Measurements from ENCODE around the gene RNF148.

RNF148 gene

GRCh38 chr7:122702872-122703510 lies at the start of gene RNF148:
Gene RNF148, minus strand, starts transcription at chr7:122702922. Its CDS starts 172 bp downstream, at chr7:122702750.
- Histone ChIP-seq H3K36me3 (ENCODE audit: insufficient read depth, low read length) (no peaks in the 10 kb centered on the region), H2AFZ (ENCODE audit: low read length) (no peak within 1 kb of the TSS), H3K4me1 (ENCODE audit: insufficient read depth, low read length, severe bottlenecking) (no peaks in the 10 kb centered on the region), H3K4me3 (ENCODE audit: low read depth, low read length, poor library complexity, severe bottlenecking) (no peak within 1 kb of the TSS), H3K9me2 (ENCODE audit: low read depth, low read length) (no peaks in the 10 kb centered on the region), H3K27me3 (ENCODE audit: insufficient read depth, low read length) (no peaks in the 10 kb centered on the region), H3F3A (ENCODE audit: insufficient read depth, low read length) (no peaks in the 10 kb centered on the region), H3K9me3 (ENCODE audit: low read length) (no peaks in the 10 kb centered on the region), H3K9ac (ENCODE audit: low read length) (no peak within 1 kb of the TSS), H3K79me2 (ENCODE audit: insufficient read depth, low read length) (no peaks in the 10 kb centered on the region), H3K4me2 (ENCODE audit: low read length) (no peak within 1 kb of the TSS), H4K20me1 (ENCODE audit: insufficient read depth, low read length) (no peaks in the 10 kb centered on the region), H3K27ac (ENCODE audit: low read depth, low read length, poor library complexity, severe bottlenecking) (no peak within 1 kb of the TSS)
- no peak for TF ChIP-seq EZH2 (IDR thresholded peaks at IDR 0.05; ENCODE audit: borderline replicate concordance, low read length)
- no peak for TF ChIP-seq CTCF (IDR thresholded peaks at IDR 0.05; ENCODE audit: low read length)

GRCh38 chr7:122750389-122750788 lies 47.7 kb upstream of the RNF148 start:
- H3K27me3 ChIP-seq (ENCODE audit: insufficient read depth, low read length) = no peaks in the 10 kb centered on the region
- no peaks in the 10 kb centered on the region for H3K36me3 ChIP-seq (ENCODE audit: insufficient read depth, low read length)
- H3K27ac ChIP-seq (ENCODE audit: low read depth, low read length, poor library complexity, severe bottlenecking) = no peak overlapping the region
- H2AFZ ChIP-seq (ENCODE audit: low read length) = no peak overlapping the region
- H3F3A ChIP-seq (ENCODE audit: insufficient read depth, low read length) = no peaks in the 10 kb centered on the region
- no peaks in the 10 kb centered on the region for H3K4me1 ChIP-seq (ENCODE audit: insufficient read depth, low read length, severe bottlenecking)
- H3K4me2 ChIP-seq (ENCODE audit: low read length) = no peak overlapping the region
- H3K4me3 ChIP-seq (ENCODE audit: low read depth, low read length, poor library complexity, severe bottlenecking) = no peak overlapping the region
- no peaks in the 10 kb centered on the region for H4K20me1 ChIP-seq (ENCODE audit: insufficient read depth, low read length)
- TF ChIP-seq EZH2 (IDR thresholded peaks at IDR 0.05; ENCODE audit: borderline replicate concordance, low read length) (no peak), CTCF (IDR thresholded peaks at IDR 0.05; ENCODE audit: low read length) (no peak)
- no peaks in the 10 kb centered on the region for H3K9me2 ChIP-seq (ENCODE audit: low read depth, low read length)
- no peaks in the 10 kb centered on the region for H3K79me2 ChIP-seq (ENCODE audit: insufficient read depth, low read length)
- no peaks in the 10 kb centered on the region for H3K9me3 ChIP-seq (ENCODE audit: low read length)
- H3K9ac ChIP-seq (ENCODE audit: low read length) = no peak overlapping the region

- no peaks in the 10 kb centered on the region for H3K9me2 ChIP-seq (ENCODE audit: low read depth, low read length)
- no peak overlapping the region for H3K27ac ChIP-seq (ENCODE audit: low read depth, low read length, poor library complexity, severe bottlenecking)
- no peak overlapping the region for H3K4me3 ChIP-seq (ENCODE audit: low read depth, low read length, poor library complexity, severe bottlenecking)
- H3K79me2 ChIP-seq (ENCODE audit: insufficient read depth, low read length) = no peaks in the 10 kb centered on the region
- no peaks in the 10 kb centered on the region for H4K20me1 ChIP-seq (ENCODE audit: insufficient read depth, low read length)
- TF ChIP-seq EZH2 (IDR thresholded peaks at IDR 0.05; ENCODE audit: borderline replicate concordance, low read length) = no peak
- TF ChIP-seq CTCF (IDR thresholded peaks at IDR 0.05; ENCODE audit: low read length) = no peak
- no peaks in the 10 kb centered on the region for H3K9me3 ChIP-seq (ENCODE audit: low read length)
- H3K36me3 ChIP-seq (ENCODE audit: insufficient read depth, low read length) = no peaks in the 10 kb centered on the region
- no peaks in the 10 kb centered on the region for H3K27me3 ChIP-seq (ENCODE audit: insufficient read depth, low read length)
- H3F3A ChIP-seq (ENCODE audit: insufficient read depth, low read length) = no peaks in the 10 kb centered on the region
- no peak overlapping the region for H3K9ac ChIP-seq (ENCODE audit: low read length)
- no peak overlapping the region for H3K4me2 ChIP-seq (ENCODE audit: low read length)
- no peak overlapping the region for H2AFZ ChIP-seq (ENCODE audit: low read length)
- H3K4me1 ChIP-seq (ENCODE audit: insufficient read depth, low read length, severe bottlenecking) = no peaks in the 10 kb centered on the region
These were observed 45.5 kb upstream of the RNF148 start for GRCh38 chr7:122748195-122748594.
